ENCODE data around the gene ACYP2.
"Not testable (repeated sequence)": the region's sequence is repeated elsewhere in the genome, so short reads cannot be mapped to it uniquely, and the experiment has no call there.

The ACYP2 gene

DNA sequence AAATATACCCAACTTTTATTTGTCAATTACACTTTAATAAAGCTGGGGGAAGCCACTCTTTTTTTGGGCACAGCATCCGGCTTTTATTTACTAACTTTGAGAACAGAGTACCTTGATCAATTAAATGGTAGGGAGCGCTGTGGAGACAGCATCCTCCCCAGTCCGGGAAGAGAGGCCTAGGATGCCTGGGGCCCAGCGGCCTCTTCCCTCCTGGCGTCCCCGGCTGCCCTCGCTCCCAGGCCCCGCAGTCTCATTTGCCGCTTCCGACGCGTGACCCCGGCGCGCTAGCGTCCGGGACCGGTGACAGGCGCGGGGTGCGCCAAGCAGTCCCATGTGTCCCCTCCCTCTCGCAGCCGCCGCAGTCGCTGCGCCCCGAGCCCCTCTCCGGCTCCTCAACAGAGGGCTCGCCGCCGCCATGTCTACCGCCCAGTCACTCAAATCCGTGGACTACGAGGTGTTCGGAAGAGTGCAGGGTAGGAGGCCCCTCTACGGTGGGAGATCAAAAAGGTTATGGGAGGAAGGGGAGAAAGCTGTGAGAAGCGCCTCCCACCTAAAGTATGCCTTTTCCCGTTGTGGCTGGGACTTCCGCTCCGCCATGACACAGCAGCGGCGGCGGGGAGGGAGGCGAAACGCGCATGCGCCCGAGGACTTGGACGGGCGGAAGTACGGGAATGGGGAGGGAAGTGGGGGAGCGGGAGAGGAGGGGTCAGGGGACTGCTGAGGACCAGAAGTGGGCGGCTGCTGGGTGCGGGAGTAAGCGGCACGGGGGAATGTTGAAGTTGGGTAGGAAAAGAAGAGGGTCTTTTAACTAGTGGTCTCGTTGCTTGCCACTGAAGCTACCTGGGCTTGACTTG lies at the start of gene ACYP2:
TSS of gene ACYP2 (plus strand) at position 332 of the 854 bp plus-strand sequence.
- Histone ChIP-seq H3K27ac (ENCODE audit: low read depth, low read length) (peak within 1 kb of the TSS; percentile 94), H3K4me3 (ENCODE audit: low read depth in 1 of 2, low read length in 2 of 2) (peak within 1 kb of the TSS; percentile 43 to 93), H3K9me3 (ENCODE audit: low read length) (no peaks in the 10 kb centered on the region), H3K9ac (ENCODE audit: low read length) (peak within 1 kb of the TSS; percentile 86), H3K27me3 (ENCODE audit: control insufficient read depth in 1 of 2, insufficient read depth in 2 of 2, low read length in 2 of 2) (no peaks in the 10 kb centered on the region), H3K4me1 (ENCODE audit: insufficient read depth, low read length) (peaks cover 5% of the 10 kb centered on the region), H3K36me3 (ENCODE audit: insufficient read depth, low read length) (no peaks in the 10 kb centered on the region)

DNA sequence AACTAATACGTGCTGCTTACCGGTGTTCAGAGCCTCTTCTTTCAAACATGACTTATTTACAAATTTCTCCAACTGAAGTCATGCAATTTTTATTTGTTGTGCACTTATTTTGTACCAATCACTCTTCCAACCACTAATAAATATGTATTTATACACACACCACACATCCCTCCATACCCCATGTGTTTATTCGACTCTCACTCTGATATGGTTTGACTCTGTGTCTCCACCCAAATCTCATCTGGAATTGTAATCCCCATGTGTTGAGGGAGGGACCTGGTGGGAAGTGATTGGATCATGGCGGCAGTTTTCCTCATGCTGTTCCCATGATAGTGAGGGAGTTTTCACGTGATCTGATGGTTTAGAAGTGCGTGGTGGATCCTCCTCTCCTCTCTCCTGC lies 49.5 kb upstream of the ACYP2 start:
- Histone ChIP-seq H3K27ac (ENCODE audit: low read depth, low read length) (no peak overlapping the region), H3K4me3 (ENCODE audit: low read depth in 1 of 2, low read length in 2 of 2) (no peak overlapping the region), H3K9me3 (ENCODE audit: low read length) (no peaks in the 10 kb centered on the region), H3K4me1 (ENCODE audit: insufficient read depth, low read length) (no peaks in the 10 kb centered on the region), H3K27me3 (ENCODE audit: control insufficient read depth in 1 of 2, insufficient read depth in 2 of 2, low read length in 2 of 2) (no peaks in the 10 kb centered on the region), H3K9ac (ENCODE audit: low read length) (no peak overlapping the region), H3K36me3 (ENCODE audit: insufficient read depth, low read length) (no peaks in the 10 kb centered on the region)

DNA sequence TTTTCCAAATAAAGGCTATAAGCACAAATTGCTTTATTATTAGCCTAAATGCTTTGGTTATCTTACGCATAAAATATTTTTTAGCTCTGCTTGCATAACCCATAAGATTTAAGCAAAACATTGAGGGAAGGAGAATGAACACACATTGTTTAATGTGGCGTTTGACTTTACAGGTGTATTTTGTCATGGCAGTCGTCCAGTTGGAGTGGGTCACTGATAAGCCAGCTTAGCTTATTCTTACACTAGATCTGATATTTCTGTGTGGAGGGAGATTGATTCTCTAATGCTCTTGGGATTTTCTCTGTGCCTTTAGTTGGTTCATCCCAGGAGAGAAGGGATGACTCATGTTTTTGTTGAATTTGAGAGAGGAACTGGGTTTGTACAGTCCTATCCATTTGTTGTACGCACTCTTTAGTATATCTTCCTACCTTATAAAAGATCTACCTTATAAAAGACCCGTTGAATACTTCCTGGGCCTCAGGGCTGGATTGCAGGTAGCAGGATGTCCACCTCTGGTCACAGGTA lies 47.5 kb upstream of the ACYP2 start:
- H3K4me1 ChIP-seq (ENCODE audit: insufficient read depth, low read length), result no peaks in the 10 kb centered on the region
- H3K27ac ChIP-seq (ENCODE audit: low read depth, low read length), result no peak overlapping the region
- H3K36me3 ChIP-seq (ENCODE audit: insufficient read depth, low read length), result no peaks in the 10 kb centered on the region
- no peaks in the 10 kb centered on the region for H3K9me3 ChIP-seq (ENCODE audit: low read length)
- H3K27me3 ChIP-seq (ENCODE audit: control insufficient read depth in 1 of 2, insufficient read depth in 2 of 2, low read length in 2 of 2), result no peaks in the 10 kb centered on the region
- no peak overlapping the region for H3K4me3 ChIP-seq (ENCODE audit: low read depth in 1 of 2, low read length in 2 of 2)
- no peak overlapping the region for H3K9ac ChIP-seq (ENCODE audit: low read length)

DNA sequence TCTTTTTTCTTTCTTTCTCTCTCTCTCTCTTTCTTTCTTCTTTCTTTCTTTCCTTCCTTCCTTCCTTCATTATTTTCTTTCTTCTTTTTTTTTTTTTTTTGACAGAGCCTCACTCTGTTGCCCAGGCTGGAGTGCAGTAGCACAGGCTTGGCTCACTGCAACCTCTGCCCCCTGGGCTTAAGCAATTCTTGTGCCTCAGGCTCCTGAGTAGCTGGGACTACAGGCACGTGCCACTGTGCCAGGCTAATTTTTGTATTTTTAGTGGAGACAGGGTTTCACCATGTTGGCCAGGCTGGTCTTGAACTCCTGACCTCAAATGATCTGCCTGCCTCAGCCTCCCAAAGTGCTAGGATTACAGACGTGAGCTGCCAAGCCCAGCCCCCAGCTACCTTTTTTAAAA lies 42.9 kb upstream of the ACYP2 start:
- H3K9ac ChIP-seq (ENCODE audit: low read length), result not testable (repeated sequence)

DNA sequence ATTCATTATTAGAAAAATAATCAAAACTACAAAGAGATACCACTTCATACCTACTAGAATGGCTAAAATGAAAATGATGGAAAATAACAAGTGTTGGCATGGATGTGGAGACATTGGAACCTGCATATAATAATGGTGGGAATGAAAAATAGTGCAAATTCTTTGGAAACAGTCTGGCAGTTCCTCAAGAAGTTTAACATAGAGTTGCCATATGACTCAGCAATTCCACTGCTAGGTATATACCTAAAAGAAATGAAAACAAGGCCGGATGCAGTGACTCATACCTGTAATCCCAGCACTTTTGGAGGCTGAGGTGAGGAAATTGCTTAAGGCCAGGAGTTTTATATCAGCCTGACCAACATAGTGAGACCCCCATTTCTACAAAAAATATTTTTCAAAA lies 41.6 kb upstream of the ACYP2 start:
- Histone ChIP-seq H3K9ac (ENCODE audit: low read length) (no peak overlapping the region), H3K36me3 (ENCODE audit: insufficient read depth, low read length) (no peaks in the 10 kb centered on the region), H3K9me3 (ENCODE audit: low read length) (no peaks in the 10 kb centered on the region), H3K27ac (ENCODE audit: low read depth, low read length) (no peak overlapping the region), H3K27me3 (ENCODE audit: control insufficient read depth in 1 of 2, insufficient read depth in 2 of 2, low read length in 2 of 2) (no peaks in the 10 kb centered on the region), H3K4me3 (ENCODE audit: low read depth in 1 of 2, low read length in 2 of 2) (no peak overlapping the region), H3K4me1 (ENCODE audit: insufficient read depth, low read length) (no peaks in the 10 kb centered on the region)

More for the DNA sequence above, 42.9 kb upstream of the ACYP2 start:
- not testable (repeated sequence) for H3K4me1 ChIP-seq (ENCODE audit: insufficient read depth, low read length); H3K36me3 ChIP-seq (ENCODE audit: insufficient read depth, low read length); H3K27ac ChIP-seq (ENCODE audit: low read depth, low read length); H3K27me3 ChIP-seq (ENCODE audit: control insufficient read depth in 1 of 2, insufficient read depth in 2 of 2, low read length in 2 of 2); H3K9me3 ChIP-seq (ENCODE audit: low read length); H3K4me3 ChIP-seq (ENCODE audit: low read depth in 1 of 2, low read length in 2 of 2)

DNA sequence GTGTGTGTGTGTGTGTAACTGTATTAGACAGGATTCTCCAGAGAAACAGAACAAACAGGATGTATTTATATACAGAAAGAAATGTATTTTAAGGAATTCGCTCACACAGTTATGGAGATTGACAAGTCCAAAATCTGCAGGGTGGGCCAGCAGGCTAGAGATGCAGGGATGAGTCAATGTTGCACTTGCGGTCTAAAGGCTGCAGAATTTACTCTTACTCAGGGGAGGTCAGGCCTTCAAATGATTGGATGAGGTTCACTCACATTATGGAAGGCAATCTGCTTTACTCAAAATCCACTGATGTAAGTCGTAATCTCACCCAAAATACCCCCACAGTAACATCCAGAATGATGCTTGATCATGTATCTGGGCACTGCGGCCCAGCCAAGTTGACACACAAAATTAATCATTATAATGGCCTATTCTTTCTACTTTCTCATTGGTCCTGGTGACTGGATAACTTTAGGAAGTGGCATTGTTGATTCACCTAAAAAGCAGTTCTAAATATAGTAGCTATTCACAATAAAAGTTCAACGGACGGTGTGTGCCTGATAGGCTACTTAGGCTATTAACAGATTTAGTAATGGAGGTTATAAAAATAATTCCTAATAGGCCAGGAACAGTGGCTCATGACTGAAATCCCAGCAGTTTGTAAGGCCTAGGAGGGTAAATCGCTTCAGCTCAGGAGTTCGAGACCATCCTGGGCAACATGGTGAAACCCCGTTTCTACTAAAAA lies 40.6 kb upstream of the ACYP2 start:
- Histone ChIP-seq H3K27me3 (ENCODE audit: control insufficient read depth in 1 of 2, insufficient read depth in 2 of 2, low read length in 2 of 2) (no peaks in the 10 kb centered on the region), H3K36me3 (ENCODE audit: insufficient read depth, low read length) (no peaks in the 10 kb centered on the region), H3K9me3 (ENCODE audit: low read length) (no peaks in the 10 kb centered on the region), H3K4me3 (ENCODE audit: low read depth in 1 of 2, low read length in 2 of 2) (no peak overlapping the region), H3K27ac (ENCODE audit: low read depth, low read length) (no peak overlapping the region), H3K9ac (ENCODE audit: low read length) (no peak overlapping the region), H3K4me1 (ENCODE audit: insufficient read depth, low read length) (no peaks in the 10 kb centered on the region)

DNA sequence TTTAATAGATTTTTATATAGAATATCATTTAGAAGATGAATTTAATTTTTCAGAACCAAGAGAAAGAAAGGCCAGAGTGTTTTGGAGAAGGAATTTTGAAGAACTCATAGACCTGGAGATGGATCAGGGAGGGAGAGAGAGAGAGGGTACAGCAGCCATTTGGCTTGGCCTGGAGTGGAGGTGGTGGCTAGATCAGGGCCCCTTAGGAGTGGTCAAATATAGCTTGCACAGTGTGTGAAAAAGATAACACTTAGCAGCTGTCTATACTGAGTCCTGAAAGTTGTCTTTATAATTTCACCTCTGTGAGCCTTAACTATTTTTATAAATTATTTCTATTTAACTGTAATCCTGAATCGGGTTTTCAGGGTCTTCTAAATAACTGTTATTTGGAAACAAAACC lies 38.8 kb upstream of the ACYP2 start:
- no peaks in the 10 kb centered on the region for H3K4me1 ChIP-seq (ENCODE audit: insufficient read depth, low read length)
- H3K4me3 ChIP-seq (ENCODE audit: low read depth in 1 of 2, low read length in 2 of 2), result no peak overlapping the region
- no peak overlapping the region for H3K27ac ChIP-seq (ENCODE audit: low read depth, low read length)
- no peaks in the 10 kb centered on the region for H3K9me3 ChIP-seq (ENCODE audit: low read length)
- no peak overlapping the region for H3K9ac ChIP-seq (ENCODE audit: low read length)
- H3K36me3 ChIP-seq (ENCODE audit: insufficient read depth, low read length), result peaks cover 4% of the 10 kb centered on the region
- no peaks in the 10 kb centered on the region for H3K27me3 ChIP-seq (ENCODE audit: control insufficient read depth in 1 of 2, insufficient read depth in 2 of 2, low read length in 2 of 2)

DNA sequence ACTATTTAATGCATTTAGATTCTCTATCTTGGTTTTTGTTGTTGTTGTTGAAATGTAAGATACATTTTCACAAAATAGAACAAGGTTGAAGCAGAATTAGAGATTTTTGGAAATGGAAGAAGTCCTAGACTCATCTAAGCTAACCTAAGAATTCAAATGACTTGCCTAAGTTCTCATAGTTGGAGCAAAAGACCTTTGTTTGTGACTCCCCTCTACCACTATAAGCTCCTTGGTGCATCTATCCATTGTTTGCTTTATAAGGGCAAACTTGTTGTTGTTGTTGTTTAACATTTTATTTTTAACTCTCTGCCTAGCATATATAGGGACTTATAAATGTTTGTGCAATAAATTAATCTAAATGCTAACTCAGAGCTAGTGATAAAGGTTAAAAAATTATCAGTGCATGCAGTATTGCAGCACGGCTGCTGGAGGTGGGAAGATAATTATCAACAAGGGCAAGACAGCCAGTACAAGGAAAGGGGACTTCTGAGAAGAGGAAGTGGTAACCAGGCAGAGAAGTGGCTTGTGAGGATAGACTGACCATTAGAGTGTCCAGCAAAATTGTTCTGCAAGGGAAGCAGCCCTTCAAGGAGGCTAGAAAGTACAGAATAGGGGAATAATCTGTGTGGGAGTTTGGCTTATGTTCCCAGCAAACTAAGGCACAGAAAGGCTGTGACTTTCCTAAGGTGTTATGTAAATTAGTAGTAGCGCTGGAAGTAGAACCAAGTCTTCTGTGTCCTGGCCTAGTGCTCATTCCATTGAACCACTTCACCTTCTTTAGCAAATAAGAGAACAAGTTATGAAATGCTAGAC lies 38.1 kb upstream of the ACYP2 start:
- no peak overlapping the region for H3K4me3 ChIP-seq (ENCODE audit: low read depth in 1 of 2, low read length in 2 of 2)
- H3K9ac ChIP-seq (ENCODE audit: low read length), result no peak overlapping the region
- H3K27ac ChIP-seq (ENCODE audit: low read depth, low read length), result no peak overlapping the region
- peaks cover 6% of the 10 kb centered on the region for H3K36me3 ChIP-seq (ENCODE audit: insufficient read depth, low read length)
- H3K4me1 ChIP-seq (ENCODE audit: insufficient read depth, low read length), result no peaks in the 10 kb centered on the region
- no peaks in the 10 kb centered on the region for H3K9me3 ChIP-seq (ENCODE audit: low read length)
- no peaks in the 10 kb centered on the region for H3K27me3 ChIP-seq (ENCODE audit: control insufficient read depth in 1 of 2, insufficient read depth in 2 of 2, low read length in 2 of 2)

DNA sequence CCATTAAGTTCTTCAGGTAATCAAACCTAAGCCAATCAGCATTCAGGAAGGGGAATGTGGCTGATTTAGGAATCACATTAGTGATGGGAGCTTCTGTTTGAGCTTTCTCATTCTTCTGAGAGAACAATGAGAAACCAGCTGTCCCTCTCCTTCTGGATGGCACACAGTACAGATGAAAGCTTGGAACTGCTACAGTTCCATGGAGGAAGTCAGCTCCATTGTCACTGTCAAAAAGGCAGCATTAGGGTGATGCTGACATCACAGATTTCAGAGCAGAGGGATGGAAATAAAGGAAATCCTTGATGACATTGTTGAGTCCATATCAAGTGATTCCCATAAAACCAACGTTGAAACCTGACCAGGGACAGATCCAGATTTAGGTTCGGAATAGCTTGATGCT lies 36.1 kb upstream of the ACYP2 start:
- Histone ChIP-seq H3K36me3 (ENCODE audit: insufficient read depth, low read length) (peaks cover 6% of the 10 kb centered on the region), H3K27me3 (ENCODE audit: control insufficient read depth in 1 of 2, insufficient read depth in 2 of 2, low read length in 2 of 2) (no peaks in the 10 kb centered on the region), H3K27ac (ENCODE audit: low read depth, low read length) (no peak overlapping the region), H3K4me1 (ENCODE audit: insufficient read depth, low read length) (no peaks in the 10 kb centered on the region), H3K9me3 (ENCODE audit: low read length) (no peaks in the 10 kb centered on the region), H3K4me3 (ENCODE audit: low read depth in 1 of 2, low read length in 2 of 2) (no peak overlapping the region), H3K9ac (ENCODE audit: low read length) (no peak overlapping the region)

DNA sequence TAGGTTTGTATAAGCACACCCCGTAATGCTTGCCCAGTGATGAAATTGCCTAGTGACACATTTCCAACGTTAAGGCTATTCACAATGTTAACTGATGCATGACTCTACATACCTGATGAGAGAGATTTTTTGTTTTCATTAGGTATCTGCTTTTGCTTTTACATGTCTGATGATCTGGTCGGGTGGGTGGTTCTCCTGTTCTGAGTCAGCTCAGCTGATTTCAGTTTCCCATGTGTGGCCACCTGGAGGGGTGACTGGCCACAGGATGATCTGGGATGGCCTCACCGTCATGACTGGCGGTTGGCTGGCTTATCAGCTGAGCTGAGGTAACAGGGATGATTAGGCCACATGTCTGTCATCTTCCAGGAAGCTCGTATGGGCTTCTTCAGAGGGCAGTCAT lies 33.8 kb upstream of the ACYP2 start:
- Histone ChIP-seq H3K9ac (ENCODE audit: low read length) (no peak overlapping the region), H3K4me1 (ENCODE audit: insufficient read depth, low read length) (no peaks in the 10 kb centered on the region), H3K27me3 (ENCODE audit: control insufficient read depth in 1 of 2, insufficient read depth in 2 of 2, low read length in 2 of 2) (no peaks in the 10 kb centered on the region), H3K4me3 (ENCODE audit: low read depth in 1 of 2, low read length in 2 of 2) (no peak overlapping the region), H3K27ac (ENCODE audit: low read depth, low read length) (no peak overlapping the region), H3K36me3 (ENCODE audit: insufficient read depth, low read length) (peaks cover 6% of the 10 kb centered on the region), H3K9me3 (ENCODE audit: low read length) (no peaks in the 10 kb centered on the region)

DNA sequence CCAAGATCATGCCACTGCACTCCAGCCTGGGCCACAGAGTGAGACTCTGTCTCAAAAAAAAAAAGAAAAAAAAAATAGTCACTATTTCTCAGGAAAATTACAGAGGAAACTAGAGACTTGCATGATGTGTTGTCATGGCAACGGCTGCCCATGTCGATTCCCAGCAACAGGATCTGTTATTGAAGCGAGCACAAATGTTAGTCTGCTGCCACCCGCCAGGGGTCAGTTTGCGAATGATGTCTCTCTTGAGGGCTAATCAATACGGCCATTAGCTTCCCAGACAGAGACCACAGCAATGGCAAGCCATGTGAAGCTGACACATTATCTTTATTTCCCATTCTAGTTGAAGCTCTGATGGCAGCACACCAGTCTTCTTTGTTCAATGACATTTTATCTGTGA lies 32.4 kb upstream of the ACYP2 start:
- Histone ChIP-seq H3K27me3 (ENCODE audit: control insufficient read depth in 1 of 2, insufficient read depth in 2 of 2, low read length in 2 of 2) (no peaks in the 10 kb centered on the region), H3K9me3 (ENCODE audit: low read length) (no peaks in the 10 kb centered on the region), H3K4me3 (ENCODE audit: low read depth in 1 of 2, low read length in 2 of 2) (no peak overlapping the region), H3K9ac (ENCODE audit: low read length) (no peak overlapping the region), H3K4me1 (ENCODE audit: insufficient read depth, low read length) (no peaks in the 10 kb centered on the region), H3K36me3 (ENCODE audit: insufficient read depth, low read length) (peaks cover 6% of the 10 kb centered on the region), H3K27ac (ENCODE audit: low read depth, low read length) (no peak overlapping the region)

Data from muscle layer of colon (tissue), 2 donors.